ENCODE data around the gene FBP2.

DNA sequence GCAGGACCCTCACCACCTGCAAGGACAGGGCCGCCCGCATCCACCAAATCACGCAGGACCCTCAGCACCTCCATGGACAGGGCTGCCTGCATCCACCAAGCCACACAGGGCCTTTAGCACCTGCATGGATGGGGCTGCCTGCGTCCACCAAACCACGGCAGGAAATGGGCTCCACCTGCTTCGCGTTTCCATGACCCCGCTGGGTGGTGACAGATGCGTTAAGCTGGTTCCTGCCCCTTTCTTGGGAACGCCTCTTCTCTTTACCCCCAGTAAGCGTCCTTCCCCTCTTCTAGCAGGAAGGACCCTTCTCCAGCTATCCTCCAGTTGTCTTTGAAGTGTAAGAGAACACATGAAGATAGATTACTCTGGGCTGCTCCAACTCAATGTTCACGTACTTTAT is 32.2 kb upstream of the FBP2 start:
- TF ChIP-seq, protein P1, sequence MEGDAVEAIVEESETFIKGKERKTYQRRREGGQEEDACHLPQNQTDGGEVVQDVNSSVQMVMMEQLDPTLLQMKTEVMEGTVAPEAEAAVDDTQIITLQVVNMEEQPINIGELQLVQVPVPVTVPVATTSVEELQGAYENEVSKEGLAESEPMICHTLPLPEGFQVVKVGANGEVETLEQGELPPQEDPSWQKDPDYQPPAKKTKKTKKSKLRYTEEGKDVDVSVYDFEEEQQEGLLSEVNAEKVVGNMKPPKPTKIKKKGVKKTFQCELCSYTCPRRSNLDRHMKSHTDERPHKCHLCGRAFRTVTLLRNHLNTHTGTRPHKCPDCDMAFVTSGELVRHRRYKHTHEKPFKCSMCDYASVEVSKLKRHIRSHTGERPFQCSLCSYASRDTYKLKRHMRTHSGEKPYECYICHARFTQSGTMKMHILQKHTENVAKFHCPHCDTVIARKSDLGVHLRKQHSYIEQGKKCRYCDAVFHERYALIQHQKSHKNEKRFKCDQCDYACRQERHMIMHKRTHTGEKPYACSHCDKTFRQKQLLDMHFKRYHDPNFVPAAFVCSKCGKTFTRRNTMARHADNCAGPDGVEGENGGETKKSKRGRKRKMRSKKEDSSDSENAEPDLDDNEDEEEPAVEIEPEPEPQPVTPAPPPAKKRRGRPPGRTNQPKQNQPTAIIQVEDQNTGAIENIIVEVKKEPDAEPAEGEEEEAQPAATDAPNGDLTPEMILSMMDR (conservative IDR thresholded peaks at IDR 0.05; ENCODE audit: low read depth in 2 of 2): no peak
- TF ChIP-seq POLR2AphosphoS5 (IDR thresholded peaks at IDR 0.05; ENCODE audit: low read depth): no peak
- TF ChIP-seq EZH2 (IDR thresholded peaks at IDR 0.05; ENCODE audit: low read depth, unreplicated experiment): no peak
- TF ChIP-seq ZNF114 (CRISPR knock-in tag; IDR thresholded peaks at IDR 0.05): no peak
- TF ChIP-seq ZNF331 (CRISPR knock-in tag; IDR thresholded peaks at IDR 0.05; ENCODE audit: low read depth): no peak
- TF ChIP-seq, protein P2, sequence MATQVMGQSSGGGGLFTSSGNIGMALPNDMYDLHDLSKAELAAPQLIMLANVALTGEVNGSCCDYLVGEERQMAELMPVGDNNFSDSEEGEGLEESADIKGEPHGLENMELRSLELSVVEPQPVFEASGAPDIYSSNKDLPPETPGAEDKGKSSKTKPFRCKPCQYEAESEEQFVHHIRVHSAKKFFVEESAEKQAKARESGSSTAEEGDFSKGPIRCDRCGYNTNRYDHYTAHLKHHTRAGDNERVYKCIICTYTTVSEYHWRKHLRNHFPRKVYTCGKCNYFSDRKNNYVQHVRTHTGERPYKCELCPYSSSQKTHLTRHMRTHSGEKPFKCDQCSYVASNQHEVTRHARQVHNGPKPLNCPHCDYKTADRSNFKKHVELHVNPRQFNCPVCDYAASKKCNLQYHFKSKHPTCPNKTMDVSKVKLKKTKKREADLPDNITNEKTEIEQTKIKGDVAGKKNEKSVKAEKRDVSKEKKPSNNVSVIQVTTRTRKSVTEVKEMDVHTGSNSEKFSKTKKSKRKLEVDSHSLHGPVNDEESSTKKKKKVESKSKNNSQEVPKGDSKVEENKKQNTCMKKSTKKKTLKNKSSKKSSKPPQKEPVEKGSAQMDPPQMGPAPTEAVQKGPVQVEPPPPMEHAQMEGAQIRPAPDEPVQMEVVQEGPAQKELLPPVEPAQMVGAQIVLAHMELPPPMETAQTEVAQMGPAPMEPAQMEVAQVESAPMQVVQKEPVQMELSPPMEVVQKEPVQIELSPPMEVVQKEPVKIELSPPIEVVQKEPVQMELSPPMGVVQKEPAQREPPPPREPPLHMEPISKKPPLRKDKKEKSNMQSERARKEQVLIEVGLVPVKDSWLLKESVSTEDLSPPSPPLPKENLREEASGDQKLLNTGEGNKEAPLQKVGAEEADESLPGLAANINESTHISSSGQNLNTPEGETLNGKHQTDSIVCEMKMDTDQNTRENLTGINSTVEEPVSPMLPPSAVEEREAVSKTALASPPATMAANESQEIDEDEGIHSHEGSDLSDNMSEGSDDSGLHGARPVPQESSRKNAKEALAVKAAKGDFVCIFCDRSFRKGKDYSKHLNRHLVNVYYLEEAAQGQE (IDR thresholded peaks at IDR 0.05; ENCODE audit: unreplicated experiment): no peak
- no peak for TF ChIP-seq STAT1 (IDR thresholded peaks at IDR 0.05; ENCODE audit: unreplicated experiment)
